ENCODE data around the gene TNS3. TPM values are rescaled to one million over a fixed set of nuclear protein-coding genes. Genes with fewer than 3 reads are reported as not detected.

The TNS3 gene
- total and polyA plus RNA-seq, 3 experiments from 2014 or later: 1.4 to 1.5 TPM; not detected in 1

DNA sequence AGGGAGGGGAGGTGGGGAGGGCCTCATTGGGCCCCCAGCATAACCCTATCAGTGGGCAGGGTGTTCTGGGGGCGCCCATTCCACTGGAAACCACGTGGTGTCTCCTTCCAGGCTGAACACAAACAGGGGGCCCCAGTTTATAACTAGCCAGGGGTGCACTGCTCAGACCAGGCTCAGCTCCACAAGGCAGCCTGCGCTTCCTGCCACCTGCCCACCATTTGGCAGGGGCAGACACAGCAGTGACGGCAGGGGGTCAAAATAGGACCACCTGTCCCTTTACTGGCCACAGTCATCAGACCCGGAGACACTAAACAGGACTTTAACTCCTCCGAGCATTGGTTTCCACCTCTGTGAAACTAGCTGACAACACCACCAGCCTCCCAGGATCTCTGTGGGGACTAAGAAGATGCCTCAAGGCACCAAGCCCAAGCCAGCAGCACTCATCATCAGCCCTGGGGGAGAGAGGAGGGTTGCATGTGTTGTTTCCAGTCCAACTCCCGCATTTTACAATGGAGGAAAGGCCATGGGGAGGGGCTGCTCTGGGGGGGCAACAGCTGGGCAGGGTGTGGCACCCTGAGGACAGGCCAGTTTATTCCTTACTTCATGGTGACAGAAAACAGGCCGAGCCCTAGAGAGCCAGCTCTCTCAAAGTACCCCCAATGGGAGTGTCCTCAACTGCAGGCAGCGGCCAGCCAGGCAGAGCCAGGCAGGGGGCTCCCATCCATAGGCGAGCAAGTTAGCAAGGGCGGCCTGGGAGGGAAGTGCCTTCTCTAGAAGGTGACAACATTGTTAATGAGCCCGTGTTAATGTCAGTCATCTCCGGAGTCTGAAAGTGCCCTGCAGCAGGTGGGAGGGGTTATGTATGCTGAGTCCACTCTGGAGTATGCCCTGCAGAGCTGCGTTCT is 127.6 kb downstream of the TNS3 start:
- no peaks in the 10 kb centered on the region for H3K4me1 Mint-ChIP-seq
- H3K36me3 Mint-ChIP-seq: no peaks in the 10 kb centered on the region
- DNase-seq: no peak
- H3K4me3 ChIP-seq (ENCODE audit: low read length): no peak overlapping the region
- no peaks in the 10 kb centered on the region for H3K36me3 ChIP-seq (ENCODE audit: insufficient read depth, low read length)
- CTCF ChIA-PET: no interaction called here
- peaks cover 2% of the 10 kb centered on the region for H3K27me3 ChIP-seq (ENCODE audit: insufficient read depth, low read length, poor library complexity, severe bottlenecking)
- H3K9me3 ChIP-seq (ENCODE audit: low read length): no peaks in the 10 kb centered on the region
- no peaks in the 10 kb centered on the region for H3K4me1 ChIP-seq (ENCODE audit: insufficient read depth, low read length)
- POLR2A ChIA-PET: no interaction called here
- H3K27ac ChIP-seq (ENCODE audit: low read depth, low read length): no peak overlapping the region
- H3K9me3 Mint-ChIP-seq: peaks cover 0 to 2% (median 0%) of the 10 kb centered on the region in 5 donors
- H3K27me3 Mint-ChIP-seq: peaks cover 0 to 5% of the 10 kb centered on the region in 2 donors
- peak overlapping the region in 1 of 8 donors; percentile 42 for H3K27ac Mint-ChIP-seq
- H3K4me3 Mint-ChIP-seq: no peak overlapping the region

DNA sequence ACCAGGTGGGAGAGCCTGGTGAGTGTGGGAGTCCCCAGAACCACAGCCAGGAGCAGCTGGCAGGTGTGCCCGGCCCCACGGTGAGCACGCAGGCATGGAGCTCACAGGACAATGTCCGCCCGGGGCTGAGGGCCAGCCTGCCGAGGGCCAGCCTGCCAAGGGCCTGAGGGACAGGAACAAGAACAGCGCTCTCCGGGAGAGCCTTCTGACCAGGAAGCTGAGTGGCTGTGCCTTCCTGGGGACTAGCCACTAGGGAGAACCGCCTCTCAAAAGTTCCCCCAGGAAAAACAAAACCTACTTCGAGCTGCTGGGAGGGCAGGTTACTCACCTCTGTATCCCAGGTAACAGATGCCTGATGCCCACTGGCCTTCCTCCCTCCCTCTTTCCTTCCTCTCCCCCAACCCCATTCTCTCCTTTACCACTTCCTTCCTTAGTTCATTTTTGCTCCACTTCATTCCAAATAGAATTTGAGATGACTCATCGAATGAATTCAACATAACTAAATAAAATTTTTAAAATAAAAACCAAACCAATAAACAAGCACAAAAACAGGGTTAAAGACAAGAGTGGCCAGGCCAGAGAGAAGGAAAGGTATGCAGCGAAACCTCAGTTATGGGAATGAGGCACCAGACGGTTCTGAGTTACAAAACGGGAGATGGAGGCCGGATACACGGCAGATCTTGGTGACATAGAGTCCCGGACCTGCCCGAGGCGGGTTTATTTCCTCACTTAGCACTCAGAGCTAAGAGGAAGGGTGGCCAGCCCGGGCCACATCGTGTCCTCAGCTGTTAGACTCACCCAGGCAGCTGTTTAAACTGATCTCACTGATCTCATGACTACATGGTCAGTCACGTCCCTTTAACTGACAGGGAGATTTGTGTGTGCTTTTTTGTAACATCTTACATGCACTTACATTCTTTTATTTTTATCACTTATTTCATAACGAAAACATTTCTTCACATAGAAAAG is 128.5 kb downstream of the TNS3 start:
- H3K4me1 Mint-ChIP-seq: no peaks in the 10 kb centered on the region
- peaks cover 0 to 5% of the 10 kb centered on the region in 2 donors for H3K27me3 Mint-ChIP-seq
- no peak overlapping the region for H3K27ac ChIP-seq (ENCODE audit: low read depth, low read length)
- ChIA-PET POLR2A (no interaction called here), CTCF (no interaction called here)
- H3K4me3 ChIP-seq (ENCODE audit: low read length): no peak overlapping the region
- no peaks in the 10 kb centered on the region for H3K9me3 ChIP-seq (ENCODE audit: low read length)
- no peaks in the 10 kb centered on the region for H3K4me1 ChIP-seq (ENCODE audit: insufficient read depth, low read length)
- H3K36me3 Mint-ChIP-seq: no peaks in the 10 kb centered on the region
- H3K36me3 ChIP-seq (ENCODE audit: insufficient read depth, low read length): no peaks in the 10 kb centered on the region
- no peak for DNase-seq
- peaks cover 0 to 2% (median 0%) of the 10 kb centered on the region in 5 donors for H3K9me3 Mint-ChIP-seq
- no peak overlapping the region for H3K4me3 Mint-ChIP-seq
- H3K27me3 ChIP-seq (ENCODE audit: insufficient read depth, low read length, poor library complexity, severe bottlenecking): peaks cover 2% of the 10 kb centered on the region
- no peak overlapping the region for H3K27ac Mint-ChIP-seq

DNA sequence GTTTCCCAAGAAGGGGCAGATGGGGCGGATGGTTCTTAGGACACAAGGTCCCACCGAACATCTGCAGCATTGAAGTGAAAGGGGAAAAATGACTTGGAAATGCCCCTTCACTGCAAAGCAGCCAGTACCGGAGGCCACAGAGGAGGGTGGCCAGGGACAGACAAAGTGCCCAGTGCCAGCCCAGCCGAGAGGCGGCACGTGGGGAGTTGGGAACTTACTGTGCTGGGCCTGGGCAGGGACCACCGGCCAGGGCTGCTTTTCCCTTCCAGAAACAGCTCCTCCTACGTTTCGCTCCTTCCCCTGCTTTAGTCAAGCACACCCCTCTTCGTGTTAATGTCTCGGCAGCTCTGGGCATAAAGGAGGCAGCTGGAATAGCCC is 129.2 kb downstream of the TNS3 start:
- Histone ChIP-seq H3K27ac (ENCODE audit: low read depth, low read length) (no peak overlapping the region), H3K27me3 (ENCODE audit: insufficient read depth, low read length, poor library complexity, severe bottlenecking) (peaks cover 2% of the 10 kb centered on the region), H3K4me3 (ENCODE audit: low read length) (no peak overlapping the region), H3K36me3 (ENCODE audit: insufficient read depth, low read length) (no peaks in the 10 kb centered on the region), H3K9me3 (ENCODE audit: low read length) (no peaks in the 10 kb centered on the region), H3K4me1 (ENCODE audit: insufficient read depth, low read length) (no peaks in the 10 kb centered on the region)
- H3K36me3 Mint-ChIP-seq: no peaks in the 10 kb centered on the region
- no peak overlapping the region for H3K4me3 Mint-ChIP-seq
- ChIA-PET POLR2A (no interaction called here), CTCF (no interaction called here)
- no peaks in the 10 kb centered on the region for H3K4me1 Mint-ChIP-seq
- H3K27me3 Mint-ChIP-seq: peaks cover 0 to 5% of the 10 kb centered on the region in 2 donors
- no peak for DNase-seq
- H3K9me3 Mint-ChIP-seq: peaks cover 0 to 2% (median 1%) of the 10 kb centered on the region in 5 donors
- H3K27ac Mint-ChIP-seq: no peak overlapping the region

DNA sequence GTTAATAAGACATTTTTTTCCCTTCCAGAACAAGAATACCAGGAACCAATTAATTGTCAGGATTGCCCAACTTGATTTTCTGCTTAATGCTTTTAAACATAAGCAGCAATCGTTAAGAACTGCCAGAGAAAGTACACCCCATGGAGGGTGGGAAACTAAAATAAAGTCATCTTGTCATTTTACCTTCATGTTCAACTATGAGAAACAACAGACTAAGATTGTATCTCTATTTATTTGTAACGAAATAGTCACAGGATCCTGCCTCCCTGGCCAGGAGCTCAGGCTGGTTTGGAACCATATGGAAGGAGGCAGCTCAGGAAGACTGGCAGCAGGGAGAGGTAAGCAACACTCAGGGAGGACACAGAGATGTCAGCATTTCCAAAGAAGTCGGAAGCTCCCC is 129.6 kb downstream of the TNS3 start:
- H3K27me3 ChIP-seq (ENCODE audit: insufficient read depth, low read length, poor library complexity, severe bottlenecking): peaks cover 2% of the 10 kb centered on the region

DNA sequence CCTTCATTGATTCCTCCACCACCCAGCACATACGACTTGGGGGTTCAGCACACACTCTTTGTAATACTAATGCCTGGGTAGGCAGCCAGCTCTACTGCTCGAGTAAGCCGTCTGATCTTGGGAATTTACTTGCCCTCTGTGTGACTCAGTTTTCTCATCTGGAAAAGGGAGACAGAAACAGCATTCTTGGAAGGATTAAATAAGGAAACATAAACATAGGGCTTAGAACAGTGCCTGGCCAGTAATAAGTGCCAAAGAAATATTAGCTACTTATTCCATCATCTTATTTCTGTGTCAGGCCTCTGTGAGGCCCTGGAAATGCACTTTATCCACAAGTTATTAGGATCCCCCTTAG is 130.1 kb downstream of the TNS3 start:
- H3K4me3 Mint-ChIP-seq: no peak overlapping the region
- no peak for DNase-seq
- H3K9me3 Mint-ChIP-seq: peaks cover 0 to 4% (median 2%) of the 10 kb centered on the region in 5 donors
- Histone ChIP-seq H3K27me3 (ENCODE audit: insufficient read depth, low read length, poor library complexity, severe bottlenecking) (peaks cover 2% of the 10 kb centered on the region), H3K9me3 (ENCODE audit: low read length) (no peaks in the 10 kb centered on the region), H3K27ac (ENCODE audit: low read depth, low read length) (no peak overlapping the region), H3K36me3 (ENCODE audit: insufficient read depth, low read length) (no peaks in the 10 kb centered on the region), H3K4me3 (ENCODE audit: low read length) (no peak overlapping the region), H3K4me1 (ENCODE audit: insufficient read depth, low read length) (no peaks in the 10 kb centered on the region)
- ChIA-PET CTCF (no interaction called here), POLR2A (no interaction called here)
- peaks cover 0 to 5% of the 10 kb centered on the region in 2 donors for H3K27me3 Mint-ChIP-seq
- no peaks in the 10 kb centered on the region for H3K36me3 Mint-ChIP-seq
- H3K27ac Mint-ChIP-seq: no peak overlapping the region
- no peaks in the 10 kb centered on the region for H3K4me1 Mint-ChIP-seq

More for the DNA sequence above, 129.6 kb downstream of the TNS3 start:
- Histone ChIP-seq H3K36me3 (ENCODE audit: insufficient read depth, low read length) (no peaks in the 10 kb centered on the region), H3K27ac (ENCODE audit: low read depth, low read length) (no peak overlapping the region), H3K4me3 (ENCODE audit: low read length) (no peak overlapping the region), H3K4me1 (ENCODE audit: insufficient read depth, low read length) (no peaks in the 10 kb centered on the region), H3K9me3 (ENCODE audit: low read length) (no peaks in the 10 kb centered on the region)
- no peak for DNase-seq
- Mint-ChIP-seq H3K27me3 (peaks cover 0 to 5% of the 10 kb centered on the region in 2 donors), H3K36me3 (no peaks in the 10 kb centered on the region), H3K27ac (no peak overlapping the region), H3K4me3 (no peak overlapping the region), H3K9me3 (peaks cover 0 to 4% (median 2%) of the 10 kb centered on the region in 5 donors), H3K4me1 (no peaks in the 10 kb centered on the region)
- ChIA-PET CTCF (no interaction called here), POLR2A (no interaction called here)

DNA sequence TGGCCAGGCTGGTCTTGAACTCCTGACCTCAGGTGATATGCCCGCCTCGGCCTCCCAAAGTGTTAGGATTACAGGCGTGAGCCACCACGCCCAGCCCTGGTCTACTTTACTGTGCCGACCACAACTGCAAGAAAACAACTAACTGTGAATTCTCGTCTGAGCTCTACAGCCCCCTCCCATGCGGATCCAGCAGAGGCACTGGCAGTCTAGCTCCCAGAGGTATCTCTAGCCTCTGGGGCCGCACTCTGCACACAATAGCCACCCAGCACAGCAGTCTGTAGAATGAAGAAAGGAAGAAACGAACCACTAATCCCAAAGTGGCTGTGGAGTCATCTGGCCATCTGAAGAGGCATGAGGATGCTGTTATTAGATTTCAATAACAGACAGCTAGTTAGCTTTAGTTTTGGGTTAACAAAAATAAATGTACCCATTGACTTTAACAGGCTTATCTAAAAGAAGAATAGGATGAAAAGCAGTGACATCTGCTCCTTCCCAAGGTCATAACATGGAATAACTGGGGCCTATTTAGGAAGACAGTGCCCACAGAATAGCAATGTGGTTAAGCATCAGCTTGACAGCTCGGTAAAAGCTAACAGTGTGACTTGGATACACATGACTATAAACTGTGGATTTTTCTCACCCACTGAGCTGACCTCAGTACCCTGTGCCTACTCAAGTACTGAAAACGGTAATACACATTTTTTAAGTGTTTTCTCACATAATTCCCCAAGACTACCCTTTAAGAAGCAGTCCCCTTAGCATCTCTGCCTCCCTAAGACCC is 131.9 kb downstream of the TNS3 start:
- Mint-ChIP-seq H3K27me3 (peaks cover 0 to 5% of the 10 kb centered on the region in 2 donors), H3K36me3 (no peaks in the 10 kb centered on the region), H3K4me3 (no peak overlapping the region), H3K27ac (no peak overlapping the region), H3K9me3 (peaks cover 0 to 4% (median 2%) of the 10 kb centered on the region in 5 donors), H3K4me1 (no peaks in the 10 kb centered on the region)
- POLR2A ChIA-PET: no interaction called here
- CTCF ChIA-PET: no interaction called here
- Histone ChIP-seq H3K27me3 (ENCODE audit: insufficient read depth, low read length, poor library complexity, severe bottlenecking) (peaks cover 2% of the 10 kb centered on the region), H3K9me3 (ENCODE audit: low read length) (no peaks in the 10 kb centered on the region), H3K4me1 (ENCODE audit: insufficient read depth, low read length) (no peaks in the 10 kb centered on the region), H3K36me3 (ENCODE audit: insufficient read depth, low read length) (no peaks in the 10 kb centered on the region), H3K4me3 (ENCODE audit: low read length) (no peak overlapping the region), H3K27ac (ENCODE audit: low read depth, low read length) (no peak overlapping the region)
- DNase-seq: no peak

DNA sequence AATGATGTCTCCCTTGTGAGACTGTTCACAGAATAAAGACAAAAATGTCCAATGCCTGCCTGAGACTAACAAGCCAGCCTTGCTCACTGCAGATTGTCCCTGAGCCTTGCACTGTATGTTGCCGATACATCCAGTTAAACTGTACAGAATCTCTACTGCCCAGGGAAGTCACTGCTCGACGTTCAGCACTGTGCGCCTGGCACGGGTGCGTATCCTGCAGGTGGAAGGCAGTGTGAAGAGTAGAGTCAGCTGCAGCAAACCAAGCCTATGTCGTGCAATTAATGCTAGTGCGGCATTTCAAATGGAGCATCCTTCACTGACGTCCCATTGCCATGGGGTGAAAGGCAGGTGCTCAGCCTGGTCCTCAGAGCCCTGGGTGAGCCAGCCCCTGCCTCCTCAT is 132.9 kb downstream of the TNS3 start:
- peaks cover 1 to 5% of the 10 kb centered on the region in 2 donors for H3K27me3 Mint-ChIP-seq

More for the DNA sequence above, 132.9 kb downstream of the TNS3 start:
- H3K36me3 ChIP-seq (ENCODE audit: insufficient read depth, low read length): no peaks in the 10 kb centered on the region
- POLR2A ChIA-PET: no interaction called here
- H3K4me3 ChIP-seq (ENCODE audit: low read length): no peak overlapping the region
- no peaks in the 10 kb centered on the region for H3K4me1 ChIP-seq (ENCODE audit: insufficient read depth, low read length)
- Mint-ChIP-seq H3K4me3 (no peak overlapping the region), H3K9me3 (peaks cover 0 to 7% (median 2%) of the 10 kb centered on the region in 5 donors), H3K36me3 (no peaks in the 10 kb centered on the region), H3K27ac (no peak overlapping the region), H3K4me1 (no peaks in the 10 kb centered on the region)
- CTCF ChIA-PET: no interaction called here
- H3K27me3 ChIP-seq (ENCODE audit: insufficient read depth, low read length, poor library complexity, severe bottlenecking): peaks cover 2% of the 10 kb centered on the region
- no peak for DNase-seq
- H3K27ac ChIP-seq (ENCODE audit: low read depth, low read length): no peak overlapping the region
- no peaks in the 10 kb centered on the region for H3K9me3 ChIP-seq (ENCODE audit: low read length)

Data from CD8-positive, alpha-beta memory T cell (primary cell).